ENCODE data around the gene ZNF550. TPM values are rescaled to one million over a fixed set of nuclear protein-coding genes. Genes with fewer than 3 reads are reported as not detected.

The ZNF550 gene
- total and polyA plus RNA-seq, 9 of the 15 experiments (the other 6 are each of a cell fraction or from before 2014, with no cell fraction given), result 1.6 to 11.8 (median 4.3) TPM

DNA sequence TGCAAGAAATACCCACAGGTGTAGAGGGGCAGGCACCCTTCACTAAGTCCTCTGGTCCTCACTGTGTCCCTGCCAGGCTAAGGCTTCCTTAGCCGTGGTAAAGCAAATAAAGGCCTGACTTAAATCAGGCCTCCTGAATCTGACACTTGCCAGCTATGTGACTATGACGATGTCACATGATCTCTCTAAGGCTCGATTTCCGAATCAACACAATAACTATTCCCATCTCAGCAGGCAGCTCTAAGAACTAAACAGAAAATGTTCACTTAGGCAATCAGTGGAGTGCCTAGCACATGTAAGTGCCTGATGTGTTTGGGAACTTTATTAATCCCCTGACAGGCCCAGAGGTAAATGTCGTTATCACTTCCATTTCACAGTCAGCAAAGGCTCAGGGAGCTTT is 2.0 kb downstream of the ZNF550 start:
- no peak for DNase-seq (ENCODE audit: extremely low read depth in 1 of 4, low spot score in 3 of 4)
- in situ Hi-C loops (cut with MboI), result no loop called here
- Histone ChIP-seq H3K27ac (ENCODE audit: extremely low read depth, low read depth, low read length) (no peak overlapping the region), H3K27me3 (ENCODE audit: control insufficient read depth in 2 of 2, insufficient read depth in 2 of 2, low read length in 2 of 2) (no peaks in the 10 kb centered on the region; a peak in 1 of 5 replicates), H3K79me2 (ENCODE audit: control insufficient read depth, insufficient read depth, low read length) (peaks cover 20% of the 10 kb centered on the region), H4K20me1 (replicated peaks; ENCODE audit: control insufficient read depth, insufficient read depth, low read length) (no peaks in the 10 kb centered on the region), H2AFZ (ENCODE audit: low read depth, low read length) (no peak overlapping the region), H3K36me3 (ENCODE audit: control insufficient read depth, insufficient read depth, low read length) (peaks cover 22% of the 10 kb centered on the region), H3K4me1 (replicated peaks in 1 of 2; ENCODE audit: control insufficient read depth in 2 of 2, insufficient read depth in 2 of 2, low read length in 2 of 2) (peaks cover 0 to 11% of the 10 kb centered on the region in 2 experiments; a peak in 2 of 5 replicates), H3K4me2 (ENCODE audit: insufficient read depth, low read length) (no peak overlapping the region; the same call in 1 of the 2 replicates), H3K4me3 (no peak overlapping the region), H3K9ac (ENCODE audit: insufficient read depth in 1 of 2, low read depth in 2 of 2, low read length in 2 of 2) (no peak overlapping the region), H3K9me1 (ENCODE audit: control insufficient read depth, insufficient read depth, low read length) (no peaks in the 10 kb centered on the region), H3K9me3 (replicated peaks; ENCODE audit: control insufficient read depth, insufficient read depth, low read depth, low read length) (0 out of 2 replicates have a peak, but pooled peaks cover 5% of the 10 kb centered on the region)
- WGBS (ENCODE audit: insufficient coverage, low coverage, missing lambda C conversion rate), result 24% methylated on average over 5 of the region's 5 CpGs
- CTCF ChIA-PET (ENCODE audit: low intra/inter-chr PET ratio), result no interaction called here
- ATAC-seq, result no peak
- intact Hi-C loops (cut with micrococcal nuclease), result no loop called here
- FAIRE-seq, result no peak
- TF ChIP-seq, protein P1, sequence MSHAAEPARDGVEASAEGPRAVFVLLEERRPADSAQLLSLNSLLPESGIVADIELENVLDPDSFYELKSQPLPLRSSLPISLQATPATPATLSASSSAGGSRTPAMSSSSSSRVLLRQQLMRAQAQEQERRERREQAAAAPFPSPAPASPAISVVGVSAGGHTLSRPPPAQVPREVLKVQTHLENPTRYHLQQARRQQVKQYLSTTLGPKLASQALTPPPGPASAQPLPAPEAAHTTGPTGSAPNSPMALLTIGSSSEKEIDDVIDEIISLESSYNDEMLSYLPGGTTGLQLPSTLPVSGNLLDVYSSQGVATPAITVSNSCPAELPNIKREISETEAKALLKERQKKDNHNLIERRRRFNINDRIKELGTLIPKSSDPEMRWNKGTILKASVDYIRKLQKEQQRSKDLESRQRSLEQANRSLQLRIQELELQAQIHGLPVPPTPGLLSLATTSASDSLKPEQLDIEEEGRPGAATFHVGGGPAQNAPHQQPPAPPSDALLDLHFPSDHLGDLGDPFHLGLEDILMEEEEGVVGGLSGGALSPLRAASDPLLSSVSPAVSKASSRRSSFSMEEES (CRISPR knock-in tag; IDR thresholded peaks at IDR 0.05), result peak; percentile 62
- TF ChIP-seq OTX1 (CRISPR knock-in tag; IDR thresholded peaks at IDR 0.05), result no peak
- no TSS peak for BruUV-seq (replicated peaks)
- POLR2A ChIA-PET, result no interaction called here

- Histone ChIP-seq H3K4me3 (no peak overlapping the region), H2AFZ (ENCODE audit: low read depth, low read length) (no peak overlapping the region), H3K79me2 (ENCODE audit: control insufficient read depth, insufficient read depth, low read length) (no peaks in the 10 kb centered on the region), H3K4me1 (replicated peaks in 1 of 2; ENCODE audit: control insufficient read depth in 2 of 2, insufficient read depth in 2 of 2, low read length in 2 of 2) (no peaks in the 10 kb centered on the region), H3K36me3 (ENCODE audit: control insufficient read depth, insufficient read depth, low read length) (peaks cover 46% of the 10 kb centered on the region), H3K27me3 (ENCODE audit: control insufficient read depth in 2 of 2, insufficient read depth in 2 of 2, low read length in 2 of 2) (no peaks in the 10 kb centered on the region; a peak in 1 of 5 replicates), H3K27ac (ENCODE audit: extremely low read depth, low read depth, low read length) (no peak overlapping the region), H4K20me1 (replicated peaks; ENCODE audit: control insufficient read depth, insufficient read depth, low read length) (no peaks in the 10 kb centered on the region), H3K9me1 (ENCODE audit: control insufficient read depth, insufficient read depth, low read length) (no peaks in the 10 kb centered on the region), H3K9me3 (replicated peaks; ENCODE audit: control insufficient read depth, insufficient read depth, low read depth, low read length) (peaks cover 3% of the 10 kb centered on the region; the same call in 1 of the 2 replicates), H3K9ac (ENCODE audit: insufficient read depth in 1 of 2, low read depth in 2 of 2, low read length in 2 of 2) (no peak overlapping the region), H3K4me2 (ENCODE audit: insufficient read depth, low read length) (no peak overlapping the region)
- intact Hi-C loops (cut with micrococcal nuclease), result no loop called here
- ATAC-seq (no peak), DNase-seq (ENCODE audit: extremely low read depth in 1 of 4, low spot score in 3 of 4) (no peak), FAIRE-seq (no peak)
- POLR2A ChIA-PET, result interaction anchor here (1.2 kb wide), 1 partner anchor 36 kb away, joined by 3 read pairs; no protein-coding TSS in a partner anchor
- WGBS (ENCODE audit: insufficient coverage, low coverage, missing lambda C conversion rate), result 42% methylated on average over 2 of the region's 2 CpGs
- CTCF ChIA-PET (ENCODE audit: low intra/inter-chr PET ratio), result no interaction called here
- no TSS peak for BruUV-seq (replicated peaks)
- in situ Hi-C loops (cut with MboI), result no loop called here
- TF ChIP-seq MBD2 (IDR thresholded peaks at IDR 0.05; ENCODE audit: borderline replicate concordance, low read depth) (no peak), ZNF668 (CRISPR knock-in tag; IDR thresholded peaks at IDR 0.05) (no peak), ZNF398 (CRISPR knock-in tag; IDR thresholded peaks at IDR 0.05) (no peak), ADNP (tag; IDR thresholded peaks at IDR 0.05) (no peak), PHF8 (IDR thresholded peaks at IDR 0.05; ENCODE audit: borderline replicate concordance, low read length) (no peak), GTF2F1 (IDR thresholded peaks at IDR 0.05; ENCODE audit: low read depth, low read length) (no peak)
- TF ChIP-seq, protein P2, sequence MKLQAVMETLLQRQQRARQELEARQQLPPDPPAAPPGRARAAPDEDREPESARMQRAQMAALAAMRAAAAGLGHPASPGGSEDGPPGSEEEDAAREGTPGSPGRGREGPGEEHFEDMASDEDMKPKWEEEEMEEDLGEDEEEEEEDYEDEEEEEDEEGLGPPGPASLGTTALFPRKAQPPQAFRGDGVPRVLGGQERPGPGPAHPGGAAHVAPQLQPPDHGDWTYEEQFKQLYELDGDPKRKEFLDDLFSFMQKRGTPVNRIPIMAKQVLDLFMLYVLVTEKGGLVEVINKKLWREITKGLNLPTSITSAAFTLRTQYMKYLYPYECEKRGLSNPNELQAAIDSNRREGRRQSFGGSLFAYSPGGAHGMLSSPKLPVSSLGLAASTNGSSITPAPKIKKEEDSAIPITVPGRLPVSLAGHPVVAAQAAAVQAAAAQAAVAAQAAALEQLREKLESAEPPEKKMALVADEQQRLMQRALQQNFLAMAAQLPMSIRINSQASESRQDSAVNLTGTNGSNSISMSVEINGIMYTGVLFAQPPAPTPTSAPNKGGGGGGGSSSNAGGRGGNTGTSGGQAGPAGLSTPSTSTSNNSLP (IDR thresholded peaks at IDR 0.05; ENCODE audit: borderline replicate concordance, low read depth, low read length), result no peak
Measured at GRCh38 chr19:57552432-57552831, 7.2 kb downstream of the ZNF550 start.

Measured in K562 (cell line).